C4-2B (cell line): ENCODE data around the gene SCAMP3.

Source experiments
- H3K27ac ChIP-seq: fragments of 450-650 bp; 2 replicates; pipeline ENCODE4 v1.5.1; 2017
- CTCF ChIP-seq: fragments of 450-650 bp; conservative IDR thresholded peaks from 2 replicates; pipeline ENCODE4 v1.5.1; 2017; ENCODE audit warnings: mild to moderate bottlenecking
- ZFX ChIP-seq: fragments of 450-650 bp; IDR thresholded peaks from 2 replicates; pipeline ENCODE4 v1.6.1; 2017

SCAMP3 gene

GRCh38 chr1:155301342-155301841 lies 39.2 kb upstream of the SCAMP3 start, which contains the start of gene PKLR:
TSS of gene PKLR (minus strand) at chr1:155301438. CDS start at chr1:155301395, 43 bp downstream.
- no peak for TF ChIP-seq ZFX
- TF ChIP-seq CTCF: no peak
- H3K27ac ChIP-seq: no peak within 1 kb of the TSS

- no peak overlapping the region for H3K27ac ChIP-seq
- TF ChIP-seq ZFX (no peak), CTCF (no peak)
Observed at GRCh38 chr1:155300553-155301329, 38.6 kb upstream of the SCAMP3 start.

GRCh38 chr1:155300024-155300423 lies 37.9 kb upstream of the SCAMP3 start:
- H3K27ac ChIP-seq: no peak overlapping the region
- TF ChIP-seq CTCF (no peak), ZFX (no peak)

DNA sequence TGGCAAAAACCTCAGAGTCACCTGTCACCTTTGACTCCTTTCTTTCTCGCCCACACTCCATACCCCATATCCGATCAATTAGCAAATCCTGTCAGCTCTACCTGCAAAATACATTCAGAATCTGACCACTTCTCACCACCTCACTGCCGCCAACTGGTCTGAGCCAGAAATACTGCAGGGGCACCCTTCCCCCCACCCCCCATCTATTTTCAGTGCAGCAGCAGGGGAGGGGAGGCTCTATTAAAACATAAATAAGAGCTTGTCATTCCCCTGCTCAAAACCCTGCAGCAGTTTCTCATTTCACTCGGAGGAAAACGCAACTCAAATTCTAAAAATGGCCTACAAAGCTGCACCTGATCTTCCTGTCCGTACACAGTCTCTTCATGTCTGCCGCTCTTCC lies 35.2 kb upstream of the SCAMP3 start:
- no peak overlapping the region for H3K27ac ChIP-seq
- TF ChIP-seq CTCF: no peak
- TF ChIP-seq ZFX: no peak

DNA sequence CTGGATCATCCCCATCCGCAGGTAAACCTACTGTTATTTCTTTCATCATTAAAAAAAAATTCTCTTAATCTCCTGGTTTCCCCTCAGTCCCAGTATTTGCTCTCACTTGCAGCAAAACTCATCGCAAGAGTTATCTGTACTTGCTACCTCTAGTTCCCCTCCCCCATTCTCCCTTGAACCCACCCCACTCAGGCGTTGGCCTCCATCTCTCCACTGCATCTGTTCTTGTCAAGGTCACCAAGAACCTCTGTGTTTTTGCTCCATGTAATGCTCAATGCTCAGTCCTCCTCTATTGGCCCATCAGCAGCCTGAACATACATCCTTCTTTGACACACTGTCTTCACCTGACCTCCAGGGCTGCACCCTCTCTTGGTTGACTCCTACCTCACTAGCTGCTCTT lies 34.5 kb upstream of the SCAMP3 start:
- TF ChIP-seq ZFX: no peak
- TF ChIP-seq CTCF: no peak
- H3K27ac ChIP-seq: no peak overlapping the region

- no peak overlapping the region for H3K27ac ChIP-seq
- TF ChIP-seq CTCF (no peak), ZFX (no peak)
Observed at GRCh38 chr1:155295942-155296267, 33.7 kb upstream of the SCAMP3 start.

GRCh38 chr1:155295183-155295941 lies 33.2 kb upstream of the SCAMP3 start:
- TF ChIP-seq ZFX: no peak
- TF ChIP-seq CTCF: no peak
- no peak overlapping the region for H3K27ac ChIP-seq
